ENCODE data around the gene WDR20. TPM values are rescaled to one million over a fixed set of nuclear protein-coding genes. Genes with fewer than 3 reads are reported as not detected.
A peak's percentile ranks its signal among the peaks of the same experiment; 100 is the strongest.

Gene WDR20
- total and polyA plus RNA-seq, 2 of the 4 experiments (the other 2 are of a cell fraction), result 20.3 to 27.4 TPM

DNA sequence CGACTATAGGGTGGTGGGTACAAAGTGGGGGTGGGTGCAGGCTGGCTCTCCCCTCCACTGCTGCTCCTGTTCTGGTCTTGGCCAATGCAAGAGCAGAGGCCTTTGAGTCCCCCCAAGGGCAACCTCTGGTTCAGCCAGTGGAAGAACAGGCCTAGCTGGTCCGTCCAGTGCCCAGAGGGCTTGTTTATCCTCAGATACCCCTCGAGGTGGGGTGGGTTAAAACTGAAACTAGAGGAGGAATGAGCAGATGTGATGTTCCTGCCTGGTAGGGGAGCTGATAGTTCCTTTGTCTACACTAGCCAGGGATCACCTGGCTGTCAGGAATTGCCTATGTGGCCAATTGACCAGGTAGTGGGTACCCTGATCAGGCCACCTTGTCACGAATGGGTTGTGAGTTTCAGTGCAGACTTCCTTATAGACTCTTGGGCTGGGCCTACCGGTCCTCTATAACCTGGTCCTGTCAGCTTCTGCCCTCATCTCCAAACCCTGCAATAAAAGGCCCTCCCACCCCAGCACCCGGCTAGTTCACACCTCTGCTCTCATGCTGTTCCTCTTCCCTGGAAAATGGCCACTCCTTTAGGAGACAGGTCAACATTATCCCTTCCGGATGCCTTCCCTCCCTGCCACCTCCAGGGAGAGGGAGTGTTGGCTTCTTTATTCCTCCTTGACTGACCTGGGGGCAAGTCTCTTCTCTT lies 42.1 kb upstream of the WDR20 start:
- no peak overlapping the region for H3K14ac ChIP-seq (replicated peaks; ENCODE audit: low read depth, low read length)
- H3K9me3 ChIP-seq (ENCODE audit: control insufficient read depth, insufficient read depth, low read length), result no peaks in the 10 kb centered on the region
- H2AK9ac ChIP-seq (replicated peaks; ENCODE audit: low read depth, low read length, poor library complexity), result peak overlapping the region; percentile 42
- H3K56ac ChIP-seq (ENCODE audit: extremely low read depth, insufficient read depth, low read length), result no peak overlapping the region
- H4K91ac ChIP-seq (ENCODE audit: insufficient read depth, low read depth, low read length), result no peak overlapping the region
- no peak overlapping the region for H3K27ac ChIP-seq (ENCODE audit: insufficient read depth, low read length)
- ChIA-PET POLR2A (ENCODE audit: unreplicated experiment) (no interaction called here), CTCF (interaction anchor here (0.9 to 2.2 kb wide), 3 partner anchors 13 to 100 kb away, joined by 3 to 7 read pairs (median 4); no protein-coding TSS in a partner anchor)
- no peaks in the 10 kb centered on the region for H3K27me3 ChIP-seq (ENCODE audit: control insufficient read depth, insufficient read depth, low read length)
- no peaks in the 10 kb centered on the region for H3K79me1 ChIP-seq (ENCODE audit: low read depth in 1 of 2, low read length in 2 of 2)
- H4K5ac ChIP-seq (ENCODE audit: low read depth, low read length), result no peak overlapping the region
- ATAC-seq (ENCODE audit: low read depth) (no peak), DNase-seq (no peak)
- WGBS, 2 experiments (ENCODE audit: extremely low coverage in 2 of 2, insufficient read length in 1 of 2), result 50% methylated on average over 1 of the region's 7 CpGs; no CpG with 5 or more reads in 1 of the 2 experiments
- H3K4me3 ChIP-seq (ENCODE audit: insufficient read depth, low read depth, low read length), result no peak overlapping the region
- intact Hi-C loops (cut with micrococcal nuclease) (loop anchor here (2.0 to 5.0 kb wide), 2 partner anchors 50 to 391 kb away; no protein-coding TSS in a partner anchor), in situ Hi-C loops (cut with MboI; ENCODE audit: low sequenced_read_pairs) (loop anchor here (25.0 kb wide), 1 partner anchor 215 kb away; the partner anchor contains the start of genes MOK and ZNF839), dilution Hi-C loops (cut with HindIII; ENCODE audit: low sequenced_read_pairs, unreplicated experiment) (no loop called here)
- no peak overlapping the region for H3K18ac ChIP-seq (ENCODE audit: low read depth, low read length)
- no peaks in the 10 kb centered on the region for H4K20me1 ChIP-seq (ENCODE audit: insufficient read depth, low read length)
- H3K9me1 ChIP-seq (ENCODE audit: insufficient read depth, low read length), result peaks cover 6% of the 10 kb centered on the region; the same call in 1 of the 2 replicates
- H2AK5ac ChIP-seq (ENCODE audit: low read depth, low read length), result no peak overlapping the region
- H2BK20ac ChIP-seq (ENCODE audit: low read depth, low read length), result no peak overlapping the region
- no peak overlapping the region for H2BK5ac ChIP-seq (ENCODE audit: low read depth, low read length, poor library complexity, severe bottlenecking)
- BruUV-seq (replicated peaks), result no TSS peak
- no peak overlapping the region for H3K4me2 ChIP-seq (ENCODE audit: low read depth, low read length)
- no peak overlapping the region for H3K23ac ChIP-seq (ENCODE audit: low read depth, low read length)
- H3K9ac ChIP-seq (ENCODE audit: low read depth, low read length), result no peak overlapping the region
- no peaks in the 10 kb centered on the region for H3K36me3 ChIP-seq (ENCODE audit: control insufficient read depth, insufficient read depth, low read length)
- peak overlapping the region; percentile 23 for H2AFZ ChIP-seq (replicated peaks; ENCODE audit: low read length, poor library complexity)
- H3K4me1 ChIP-seq (ENCODE audit: control insufficient read depth, insufficient read depth, low read length), result peaks cover 12% of the 10 kb centered on the region
- TF ChIP-seq RCOR1 (IDR thresholded peaks at IDR 0.05; ENCODE audit: insufficient replicate concordance, low read length) (no peak), CHD1 (IDR thresholded peaks at IDR 0.05; ENCODE audit: low read depth, low read length) (no peak), NFE2L2 (IDR thresholded peaks at IDR 0.05; ENCODE audit: low read depth, low read length) (no peak), SMC3 (IDR thresholded peaks at IDR 0.05; ENCODE audit: low read depth, low read length) (no peak), FOS (IDR thresholded peaks at IDR 0.05; ENCODE audit: low read depth, low read length) (no peak), RFX5 (IDR thresholded peaks at IDR 0.05; ENCODE audit: low read depth, low read length) (no peak)
- TF ChIP-seq, protein P1, sequence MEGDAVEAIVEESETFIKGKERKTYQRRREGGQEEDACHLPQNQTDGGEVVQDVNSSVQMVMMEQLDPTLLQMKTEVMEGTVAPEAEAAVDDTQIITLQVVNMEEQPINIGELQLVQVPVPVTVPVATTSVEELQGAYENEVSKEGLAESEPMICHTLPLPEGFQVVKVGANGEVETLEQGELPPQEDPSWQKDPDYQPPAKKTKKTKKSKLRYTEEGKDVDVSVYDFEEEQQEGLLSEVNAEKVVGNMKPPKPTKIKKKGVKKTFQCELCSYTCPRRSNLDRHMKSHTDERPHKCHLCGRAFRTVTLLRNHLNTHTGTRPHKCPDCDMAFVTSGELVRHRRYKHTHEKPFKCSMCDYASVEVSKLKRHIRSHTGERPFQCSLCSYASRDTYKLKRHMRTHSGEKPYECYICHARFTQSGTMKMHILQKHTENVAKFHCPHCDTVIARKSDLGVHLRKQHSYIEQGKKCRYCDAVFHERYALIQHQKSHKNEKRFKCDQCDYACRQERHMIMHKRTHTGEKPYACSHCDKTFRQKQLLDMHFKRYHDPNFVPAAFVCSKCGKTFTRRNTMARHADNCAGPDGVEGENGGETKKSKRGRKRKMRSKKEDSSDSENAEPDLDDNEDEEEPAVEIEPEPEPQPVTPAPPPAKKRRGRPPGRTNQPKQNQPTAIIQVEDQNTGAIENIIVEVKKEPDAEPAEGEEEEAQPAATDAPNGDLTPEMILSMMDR (conservative IDR thresholded peaks at IDR 0.05; ENCODE audit: low read depth, low read length), result no peak
- TF ChIP-seq, protein P2, sequence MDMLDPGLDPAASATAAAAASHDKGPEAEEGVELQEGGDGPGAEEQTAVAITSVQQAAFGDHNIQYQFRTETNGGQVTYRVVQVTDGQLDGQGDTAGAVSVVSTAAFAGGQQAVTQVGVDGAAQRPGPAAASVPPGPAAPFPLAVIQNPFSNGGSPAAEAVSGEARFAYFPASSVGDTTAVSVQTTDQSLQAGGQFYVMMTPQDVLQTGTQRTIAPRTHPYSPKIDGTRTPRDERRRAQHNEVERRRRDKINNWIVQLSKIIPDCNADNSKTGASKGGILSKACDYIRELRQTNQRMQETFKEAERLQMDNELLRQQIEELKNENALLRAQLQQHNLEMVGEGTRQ (IDR thresholded peaks at IDR 0.05; ENCODE audit: low read depth, low read length), result no peak
- H3K4ac ChIP-seq (ENCODE audit: low read depth, low read length), result no peak overlapping the region
- no peak overlapping the region for H2BK120ac ChIP-seq (ENCODE audit: low read depth, low read length)
- H2BK15ac ChIP-seq (ENCODE audit: low read depth, low read length), result no peak overlapping the region
- H4K8ac ChIP-seq (ENCODE audit: low read depth in 2 of 2, low read length in 2 of 2), result no peak overlapping the region
